NCI-H82 (cell line): ENCODE measurements around the gene ZSWIM5.
A peak's percentile ranks its signal among the peaks of the same experiment; 100 is the strongest.
"Not testable (repeated sequence)": the region's sequence is repeated elsewhere in the genome, so short reads cannot be mapped to it uniquely, and the experiment has no call there.

Experiments
- DNase-seq: peaks from one replicate; lab custom pipeline; 2025; lab: John Stamatoyannopoulos, UW

The ZSWIM5 gene

DNA sequence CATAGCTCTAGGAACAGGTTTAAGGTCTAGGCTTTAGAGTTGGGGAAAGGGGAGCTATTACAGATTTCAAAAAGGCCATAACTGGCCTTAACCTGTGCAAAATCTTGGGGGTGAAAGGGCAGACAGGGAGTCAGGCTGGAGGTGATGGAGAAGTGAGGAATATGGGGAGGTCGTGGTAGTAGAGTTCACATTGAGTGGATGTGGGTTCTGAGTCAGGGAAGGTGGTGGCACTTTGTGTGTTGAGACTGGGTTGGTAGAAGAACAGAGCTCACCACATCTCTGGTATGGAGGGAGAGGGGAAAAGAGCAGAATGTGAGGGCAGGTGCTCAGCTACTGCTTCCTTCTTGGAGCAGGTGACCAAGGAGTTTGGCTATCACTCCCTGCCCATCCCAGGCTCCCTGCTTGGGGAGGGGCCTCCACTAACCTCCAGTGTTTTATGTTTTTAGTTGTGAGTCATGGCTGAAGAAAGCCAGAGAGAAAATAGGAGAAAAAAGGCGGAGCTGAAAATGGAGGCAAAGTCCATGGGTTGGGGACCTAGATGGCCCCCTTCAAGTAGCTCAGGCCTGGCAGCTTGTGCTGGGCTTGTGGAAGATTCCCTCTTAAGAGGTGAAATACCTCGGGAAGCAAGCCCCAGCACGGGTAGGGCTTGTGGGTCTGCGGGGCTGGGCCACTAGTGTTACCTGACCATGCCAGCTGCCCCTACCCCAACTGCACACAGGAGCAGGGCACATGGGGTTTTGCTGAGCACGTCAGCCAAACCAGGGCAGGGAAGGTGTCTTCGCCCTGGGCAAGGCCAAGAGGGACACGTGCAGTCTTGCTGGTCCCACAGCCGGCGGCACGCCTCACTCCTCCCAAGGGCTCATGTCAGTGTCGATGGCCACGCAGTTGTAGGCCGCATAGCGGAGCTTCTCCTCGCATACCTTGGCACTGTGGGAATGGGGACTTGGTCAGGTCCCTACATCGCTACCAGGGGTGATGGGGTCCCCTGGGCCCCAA is 203.5 kb downstream of the ZSWIM5 start:
- no peak for DNase-seq

DNA sequence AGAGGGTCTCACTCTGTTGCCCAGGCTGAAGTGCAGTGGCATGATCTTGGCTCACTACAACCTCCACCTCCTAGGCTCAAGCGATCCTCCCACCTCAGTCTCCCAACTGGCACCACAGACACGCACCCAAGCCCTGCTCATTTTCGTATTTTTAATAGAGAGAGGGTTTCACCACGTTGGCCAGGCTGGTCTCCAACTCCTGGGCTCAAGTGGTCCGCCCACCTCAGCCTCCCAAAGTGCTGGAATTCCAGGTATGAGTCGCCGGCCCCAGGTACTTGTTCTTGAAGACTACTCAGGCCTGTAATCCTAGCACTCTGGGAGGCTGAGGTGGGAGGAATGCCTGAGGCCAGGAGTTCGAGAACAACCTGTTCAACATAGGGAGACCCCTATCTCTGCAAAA is 204.8 kb downstream of the ZSWIM5 start:
- not testable (repeated sequence) for DNase-seq

- DNase-seq: no peak
These were observed 205.4 kb downstream of the ZSWIM5 start for GRCh38 chr1:45001011-45001481.

DNA sequence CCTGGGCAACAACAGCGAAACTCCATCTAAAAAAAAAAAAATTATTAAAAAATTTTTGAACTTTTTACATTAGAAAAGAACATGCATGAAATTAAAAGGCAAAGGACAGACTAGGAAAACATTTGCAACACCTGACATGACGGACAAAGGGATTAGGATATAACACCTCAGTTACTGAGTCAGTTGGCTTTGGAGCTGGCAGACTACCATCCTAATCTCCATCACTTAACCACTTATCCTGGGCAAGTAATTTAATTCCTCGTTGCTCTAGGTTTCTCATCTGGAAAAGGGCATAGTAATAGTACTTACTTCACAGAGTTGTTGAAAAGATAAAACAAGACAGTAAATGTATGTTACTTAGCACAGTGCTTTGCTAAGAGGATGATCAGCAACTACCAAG is 207.2 kb downstream of the ZSWIM5 start:
- peak; percentile 87 for DNase-seq

GRCh38 chr1:44995467-44996238 is 210.8 kb downstream of the ZSWIM5 start:
- no peak for DNase-seq

DNA sequence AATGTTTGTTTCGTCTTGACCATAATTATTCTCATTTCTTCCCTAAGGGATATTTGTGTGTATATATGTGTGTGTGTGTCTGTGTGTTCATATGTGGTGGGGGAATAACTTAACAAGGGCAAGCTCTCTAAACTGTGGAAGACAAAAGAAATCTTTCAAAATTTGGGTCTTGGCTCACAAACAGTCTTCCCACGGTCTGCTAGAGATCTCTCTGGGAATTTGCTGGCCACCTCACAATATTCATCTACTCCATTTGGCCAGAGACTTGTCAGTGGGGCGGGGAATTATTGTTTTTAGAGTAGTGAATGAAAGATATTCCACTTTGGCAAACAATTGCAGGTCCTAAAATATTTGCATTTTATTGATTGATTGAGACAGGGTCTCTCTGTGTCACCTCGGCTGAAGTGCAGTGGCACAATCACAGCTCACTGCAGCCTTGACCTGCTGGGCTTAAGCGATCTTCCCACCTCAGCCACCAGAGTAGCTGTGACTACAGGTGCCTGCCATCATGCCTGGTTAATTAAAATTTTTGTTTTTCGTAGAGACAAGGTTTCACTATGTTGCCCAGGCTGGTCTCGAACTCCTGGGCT is 212.0 kb downstream of the ZSWIM5 start:
- no peak for DNase-seq

- no peak for DNase-seq
These were observed 217.8 kb downstream of the ZSWIM5 start for GRCh38 chr1:44988531-44989156.

DNA sequence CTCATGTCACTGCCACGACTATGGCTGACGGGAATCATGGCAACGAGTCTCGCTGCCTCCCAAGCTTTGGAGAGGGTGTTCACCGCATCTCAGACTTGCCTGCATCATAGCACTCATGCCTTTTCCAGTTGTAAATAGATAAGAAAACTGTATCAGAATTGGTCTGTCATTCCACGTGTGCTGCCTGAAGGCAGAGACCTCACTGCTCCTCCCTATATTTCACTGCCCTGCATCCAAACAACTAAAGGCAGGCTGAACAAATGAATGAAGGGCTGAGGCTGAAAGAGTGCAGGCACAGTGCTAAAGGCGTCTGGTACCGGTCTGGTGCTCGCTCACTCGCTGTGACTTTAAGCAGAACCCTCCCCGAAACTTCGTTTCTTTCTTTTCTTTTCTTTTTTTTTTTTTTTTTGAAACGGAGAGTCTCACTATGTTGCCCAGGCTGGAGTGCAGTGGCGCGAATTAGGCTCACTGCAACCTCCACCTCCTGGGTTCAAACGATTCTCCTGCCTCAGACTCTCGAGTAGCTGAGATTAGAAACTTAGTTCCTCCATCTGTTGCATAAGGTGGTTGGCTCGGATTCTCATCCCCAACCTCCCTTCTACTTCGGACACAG is 220.6 kb downstream of the ZSWIM5 start:
- DNase-seq: no peak

- not testable (repeated sequence) for DNase-seq
These were observed 229.0 kb downstream of the ZSWIM5 start for GRCh38 chr1:44977372-44977771.

DNA sequence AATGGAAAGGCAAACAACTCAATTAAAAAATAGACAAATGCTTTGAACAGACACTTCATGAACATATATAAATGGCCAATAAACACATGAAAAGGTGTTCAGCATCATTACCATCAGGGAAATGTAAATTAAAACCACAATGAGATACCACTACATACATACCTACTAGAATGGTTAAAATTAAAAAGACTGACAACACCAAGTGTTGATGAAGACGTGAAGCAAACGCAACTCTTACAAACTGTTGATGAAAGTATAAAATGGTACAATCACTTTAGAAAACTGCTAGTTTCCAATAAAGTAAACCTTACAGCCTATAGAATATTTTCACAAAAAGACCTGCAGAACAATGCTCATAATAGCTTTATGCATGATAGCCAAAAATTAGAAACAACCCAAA is 230.2 kb downstream of the ZSWIM5 start:
- no peak for DNase-seq

DNA sequence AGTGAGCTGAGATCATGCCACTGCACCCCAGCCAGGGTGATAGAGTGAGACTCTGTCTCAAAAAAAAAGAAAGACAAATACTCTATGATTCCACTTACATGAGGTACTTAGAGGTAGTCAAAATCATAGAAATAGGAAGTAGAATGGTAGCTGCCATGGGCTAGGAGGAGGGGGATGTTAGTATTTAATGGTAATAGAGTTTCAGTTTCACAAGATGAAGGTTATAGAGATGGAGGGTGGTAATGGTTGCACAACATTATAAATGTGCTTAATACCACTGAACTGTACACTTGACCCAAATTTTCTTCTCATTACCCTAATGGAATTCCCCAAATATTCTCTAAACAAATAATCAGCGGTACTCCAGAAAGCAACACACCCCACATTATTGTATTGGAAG is 232.8 kb downstream of the ZSWIM5 start:
- DNase-seq: no peak

- DNase-seq: no peak
These were observed 236.1 kb downstream of the ZSWIM5 start for GRCh38 chr1:44970317-44970716.
